GM12801 (cell line): Measurements from ENCODE around the gene FAM174C.

Experiments
- TF ChIP-seq, protein P1 (sequence below): IDR thresholded peaks from one replicate; pipeline ENCODE4 v1.5.1; 2011; ENCODE audit warnings: control low read depth; ENCODE audit not compliant: insufficient read length; ENCODE audit errors: extremely low read depth

FAM174C gene

DNA sequence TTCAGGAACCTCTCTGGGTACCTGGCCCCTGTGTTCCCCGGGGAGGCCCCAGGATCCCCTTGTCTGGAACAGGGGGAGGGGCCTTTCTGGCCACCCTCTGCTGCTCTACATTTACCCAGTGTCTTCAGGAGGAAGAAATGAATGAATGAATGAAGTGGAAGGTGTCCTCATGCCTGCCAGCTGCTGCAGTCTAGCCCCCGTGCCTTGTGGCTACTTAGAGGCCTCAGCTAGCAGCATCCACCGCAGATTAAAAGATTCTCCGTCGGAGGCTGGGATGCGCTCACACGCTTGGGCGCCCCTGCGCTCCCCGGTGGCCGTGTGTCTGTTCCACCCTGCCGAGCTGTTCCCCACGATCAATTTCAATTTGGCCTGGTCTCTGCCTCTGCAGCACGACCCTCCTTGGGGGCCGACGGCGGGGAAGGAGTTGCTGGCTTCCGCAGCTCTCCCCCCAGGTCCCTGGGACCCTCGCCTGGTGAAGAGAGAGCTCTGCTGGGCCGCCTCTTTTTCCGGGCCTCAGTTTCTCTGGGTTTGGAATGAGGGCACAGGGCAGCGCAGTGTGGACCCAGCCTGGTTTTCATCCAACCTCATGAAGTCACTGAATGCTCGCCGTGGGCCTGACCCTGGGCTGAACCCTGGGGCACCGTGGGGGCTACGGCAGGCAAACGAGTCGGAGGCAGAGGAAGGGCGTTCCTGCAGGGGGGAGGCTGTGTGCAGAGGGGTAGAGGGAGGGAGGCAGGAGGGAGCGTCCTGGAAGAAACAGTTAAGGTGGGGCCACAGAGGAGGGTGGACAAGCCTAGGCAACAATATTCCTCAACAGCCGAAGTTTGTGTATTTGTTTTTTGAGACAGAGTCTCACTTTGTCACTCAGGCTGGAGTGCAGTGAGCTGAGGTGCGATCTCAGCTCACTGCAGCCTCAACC lies 38.6 kb downstream of the FAM174C start:
- TF ChIP-seq, protein P1, sequence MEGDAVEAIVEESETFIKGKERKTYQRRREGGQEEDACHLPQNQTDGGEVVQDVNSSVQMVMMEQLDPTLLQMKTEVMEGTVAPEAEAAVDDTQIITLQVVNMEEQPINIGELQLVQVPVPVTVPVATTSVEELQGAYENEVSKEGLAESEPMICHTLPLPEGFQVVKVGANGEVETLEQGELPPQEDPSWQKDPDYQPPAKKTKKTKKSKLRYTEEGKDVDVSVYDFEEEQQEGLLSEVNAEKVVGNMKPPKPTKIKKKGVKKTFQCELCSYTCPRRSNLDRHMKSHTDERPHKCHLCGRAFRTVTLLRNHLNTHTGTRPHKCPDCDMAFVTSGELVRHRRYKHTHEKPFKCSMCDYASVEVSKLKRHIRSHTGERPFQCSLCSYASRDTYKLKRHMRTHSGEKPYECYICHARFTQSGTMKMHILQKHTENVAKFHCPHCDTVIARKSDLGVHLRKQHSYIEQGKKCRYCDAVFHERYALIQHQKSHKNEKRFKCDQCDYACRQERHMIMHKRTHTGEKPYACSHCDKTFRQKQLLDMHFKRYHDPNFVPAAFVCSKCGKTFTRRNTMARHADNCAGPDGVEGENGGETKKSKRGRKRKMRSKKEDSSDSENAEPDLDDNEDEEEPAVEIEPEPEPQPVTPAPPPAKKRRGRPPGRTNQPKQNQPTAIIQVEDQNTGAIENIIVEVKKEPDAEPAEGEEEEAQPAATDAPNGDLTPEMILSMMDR, result no peak

DNA sequence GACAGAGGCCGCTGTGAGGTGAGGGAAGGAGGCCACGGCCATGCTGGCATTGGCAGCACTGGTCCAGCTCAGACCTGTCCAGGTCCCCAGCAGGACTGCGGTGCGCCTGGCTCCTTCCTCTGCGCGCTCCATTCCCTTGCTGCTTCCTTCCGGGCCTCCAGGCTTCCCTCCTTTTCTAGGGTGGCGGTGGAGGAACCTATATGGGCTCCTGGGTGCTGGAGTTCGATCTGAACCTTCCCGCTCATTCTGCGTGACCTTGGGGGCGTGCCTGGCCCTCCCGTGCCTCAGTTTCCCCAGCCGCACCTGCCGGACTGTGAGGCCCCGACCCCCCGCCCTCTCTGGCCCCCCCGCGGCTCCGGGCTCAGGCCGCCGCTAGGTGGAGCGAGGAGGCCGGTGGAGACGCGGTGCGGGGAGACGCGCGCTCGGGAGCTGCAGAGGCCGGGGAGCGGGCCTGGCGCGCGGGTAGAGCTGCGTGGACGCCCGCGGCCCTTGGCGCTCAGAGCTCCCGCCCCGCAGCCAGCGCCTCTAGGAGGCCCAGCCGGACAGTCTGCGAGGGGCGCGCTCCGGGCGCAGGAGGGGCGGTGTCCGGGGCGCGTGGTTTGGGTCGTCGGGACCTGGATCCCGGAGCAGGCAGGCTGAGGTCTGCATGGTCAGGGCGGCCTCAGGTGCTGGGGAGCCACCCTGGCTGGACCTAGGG lies 40.3 kb downstream of the FAM174C start:
- TF ChIP-seq, protein P1, result no peak

DNA sequence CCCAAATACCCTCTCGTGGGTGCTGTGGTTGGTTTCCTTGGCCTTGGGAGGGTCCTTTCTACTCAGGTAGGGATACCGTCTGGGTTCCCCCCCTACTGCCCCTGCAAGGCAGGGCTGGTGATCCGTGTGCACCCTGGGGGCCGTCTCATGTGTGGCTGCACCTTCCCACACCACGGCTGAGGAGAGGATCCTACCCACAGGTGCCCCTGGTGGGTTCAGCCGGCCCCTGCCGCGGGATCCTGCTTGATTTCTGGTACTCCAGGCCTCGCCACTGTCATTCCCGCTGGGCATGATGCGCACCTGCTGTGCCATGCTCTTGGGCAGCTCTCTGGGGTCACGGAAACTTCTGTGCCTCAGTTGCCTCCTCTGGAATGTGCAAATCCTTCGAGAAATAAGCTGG lies 41.1 kb downstream of the FAM174C start:
- TF ChIP-seq, protein P1, result no peak

DNA sequence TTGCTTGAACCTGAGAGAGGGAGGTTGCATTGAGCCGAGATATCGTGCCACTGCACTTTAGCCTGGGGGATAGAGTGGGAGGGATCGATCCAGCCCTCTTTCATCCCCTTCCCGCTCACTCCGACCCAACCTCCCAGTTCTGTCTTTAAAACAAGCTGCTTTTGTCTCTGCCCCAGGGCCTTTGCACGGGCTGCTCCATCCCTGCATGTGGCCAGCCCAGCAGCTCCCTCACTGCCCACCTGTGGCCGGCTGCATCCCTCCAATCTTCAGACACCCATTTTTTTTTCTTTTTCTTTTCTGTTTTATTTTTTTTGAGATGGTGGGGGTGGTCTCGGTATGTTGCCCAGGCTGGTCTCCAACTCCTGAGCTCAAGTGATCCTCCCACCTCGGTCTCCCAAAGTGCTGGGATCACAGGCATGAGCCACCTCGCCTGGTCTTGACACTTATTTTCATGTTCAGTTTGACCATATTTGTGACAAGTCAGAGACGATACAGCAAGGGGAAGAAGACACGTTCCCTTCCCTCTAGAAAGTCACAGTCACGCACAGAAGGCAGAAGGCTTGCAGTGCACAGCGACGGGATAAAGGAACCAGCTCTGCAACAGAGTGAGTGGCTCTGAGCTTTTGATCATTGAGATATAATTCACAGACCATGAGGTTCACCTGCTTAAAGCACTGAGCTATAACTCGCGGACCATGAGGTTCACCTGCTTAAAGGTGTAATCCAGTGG lies 42.1 kb downstream of the FAM174C start:
- TF ChIP-seq, protein P1, result no peak

DNA sequence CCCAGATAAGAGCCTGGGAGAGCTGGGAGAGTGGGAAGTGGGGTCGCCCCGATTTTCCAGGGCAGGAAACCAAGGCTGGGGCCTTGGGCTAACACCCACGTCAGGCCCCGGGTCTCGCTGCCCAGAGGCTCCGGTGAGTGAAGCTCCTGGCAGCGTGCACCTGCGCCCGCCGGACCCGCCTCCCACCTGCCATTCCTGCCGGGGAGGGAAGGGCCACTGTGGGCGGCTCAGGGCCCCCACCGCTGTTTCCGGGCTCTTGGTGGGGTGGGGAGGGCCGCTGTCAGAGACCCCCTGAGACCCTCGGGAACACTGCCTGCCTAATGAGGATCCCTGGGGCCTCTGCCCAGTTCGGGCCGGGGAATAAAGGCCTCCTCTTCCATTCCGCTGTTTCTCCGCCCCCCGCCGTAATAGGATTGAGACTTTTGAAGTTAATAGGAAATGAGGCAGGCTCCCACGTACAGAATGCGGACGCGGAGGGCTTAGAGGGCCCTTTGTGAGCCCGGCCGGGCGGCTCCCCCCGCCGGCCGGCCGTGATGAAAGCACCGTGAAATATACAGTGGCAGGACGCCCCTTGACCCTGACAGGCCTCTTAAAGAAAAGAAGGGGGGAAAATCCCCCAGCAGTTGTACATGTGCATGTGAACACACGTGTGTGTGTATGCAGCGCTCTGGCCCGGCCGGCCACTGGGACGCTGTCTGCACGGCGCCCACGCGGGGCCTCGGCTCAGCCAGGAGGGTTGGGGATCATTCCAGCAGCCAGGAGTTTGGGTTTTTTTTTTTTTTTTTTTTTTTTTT lies 43.5 kb downstream of the FAM174C start:
- TF ChIP-seq, protein P1, result no peak

DNA sequence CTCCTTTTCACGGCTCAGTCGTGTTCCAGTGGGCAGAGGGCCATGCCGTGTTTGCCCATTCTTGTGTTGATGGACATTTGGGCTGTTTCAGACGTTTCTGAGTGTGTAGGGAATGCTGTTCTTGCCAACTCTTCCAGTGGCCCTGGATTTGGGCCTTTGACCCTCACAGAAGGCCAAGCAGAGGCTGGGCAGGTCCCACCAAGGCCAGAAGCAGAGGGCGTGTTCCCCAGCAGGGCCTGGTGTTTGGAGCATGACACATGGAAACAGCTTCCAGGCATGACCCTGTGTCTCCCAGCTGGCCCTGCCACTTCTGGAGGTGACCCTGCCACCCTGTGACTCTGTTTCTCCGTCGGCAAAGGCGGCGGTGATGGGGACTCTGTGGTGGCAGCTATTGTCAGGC lies 46.2 kb downstream of the FAM174C start:
- TF ChIP-seq, protein P1, result no peak
